WTC11 (cell line): ENCODE data around the gene S1PR1.

Source experiments
- HMGA2 ChIP-seq: fragments of 250-450 bp; sonication (Bioruptor Pico); IDR thresholded peaks from 2 replicates; pipeline ENCODE4 v1.4.0; 2021; ENCODE audit warnings: mild to moderate bottlenecking, moderate library complexity
- RELA ChIP-seq: sonication (generic); formaldehyde crosslinking; IDR thresholded peaks from 2 replicates; pipeline ENCODE4 v1.8.1; 2022; ENCODE audit warnings: missing genetic modification reagents, mild to moderate bottlenecking, borderline replicate concordance
- ZNF121 ChIP-seq: sonication (generic); formaldehyde crosslinking; IDR thresholded peaks from 2 replicates; pipeline ENCODE4 v1.8.0; 2023; ENCODE audit warnings: missing genetic modification reagents
- TF ChIP-seq, protein P1 (sequence below): fragments of 200-600 bp; IDR thresholded peaks from 2 replicates; pipeline ENCODE4 v1.8.0; 2022; ENCODE audit warnings: antibody characterized with exemption
- TF ChIP-seq, protein P2 (sequence below): sonication (generic); formaldehyde crosslinking; IDR thresholded peaks from 2 replicates; pipeline ENCODE4 v1.8.1; 2023; ENCODE audit warnings: mild to moderate bottlenecking, missing genetic modification reagents
- TF ChIP-seq, protein P3 (sequence below): sonication (generic); formaldehyde crosslinking; conservative IDR thresholded peaks from 2 replicates; pipeline ENCODE4 v1.8.1; 2023; ENCODE audit warnings: mild to moderate bottlenecking, low read depth, missing genetic modification reagents, moderate library complexity

DNA sequence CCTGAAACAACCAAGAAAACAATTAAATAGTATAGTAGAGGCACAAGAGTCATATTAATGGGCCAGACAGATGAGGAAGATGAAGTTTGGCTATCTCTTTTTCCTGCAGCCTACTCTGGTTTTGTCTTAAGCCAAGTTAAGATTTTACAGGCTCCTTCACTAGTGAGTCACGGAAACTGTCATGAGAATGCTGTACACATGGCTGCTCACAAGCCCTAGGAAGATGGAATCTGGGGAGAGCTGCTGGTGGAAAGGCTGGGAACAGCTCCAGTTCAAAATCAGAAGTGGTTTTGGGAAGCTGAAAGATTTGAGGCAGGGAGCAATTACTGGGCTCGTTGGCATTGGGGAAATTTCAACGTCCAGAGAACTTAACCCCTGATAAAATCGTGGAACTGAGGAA lies 46.4 kb upstream of the S1PR1 start:
- no peak for TF ChIP-seq HMGA2
- TF ChIP-seq, protein P1, sequence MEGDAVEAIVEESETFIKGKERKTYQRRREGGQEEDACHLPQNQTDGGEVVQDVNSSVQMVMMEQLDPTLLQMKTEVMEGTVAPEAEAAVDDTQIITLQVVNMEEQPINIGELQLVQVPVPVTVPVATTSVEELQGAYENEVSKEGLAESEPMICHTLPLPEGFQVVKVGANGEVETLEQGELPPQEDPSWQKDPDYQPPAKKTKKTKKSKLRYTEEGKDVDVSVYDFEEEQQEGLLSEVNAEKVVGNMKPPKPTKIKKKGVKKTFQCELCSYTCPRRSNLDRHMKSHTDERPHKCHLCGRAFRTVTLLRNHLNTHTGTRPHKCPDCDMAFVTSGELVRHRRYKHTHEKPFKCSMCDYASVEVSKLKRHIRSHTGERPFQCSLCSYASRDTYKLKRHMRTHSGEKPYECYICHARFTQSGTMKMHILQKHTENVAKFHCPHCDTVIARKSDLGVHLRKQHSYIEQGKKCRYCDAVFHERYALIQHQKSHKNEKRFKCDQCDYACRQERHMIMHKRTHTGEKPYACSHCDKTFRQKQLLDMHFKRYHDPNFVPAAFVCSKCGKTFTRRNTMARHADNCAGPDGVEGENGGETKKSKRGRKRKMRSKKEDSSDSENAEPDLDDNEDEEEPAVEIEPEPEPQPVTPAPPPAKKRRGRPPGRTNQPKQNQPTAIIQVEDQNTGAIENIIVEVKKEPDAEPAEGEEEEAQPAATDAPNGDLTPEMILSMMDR = no peak
- no peak for TF ChIP-seq RELA
- TF ChIP-seq, protein P2, sequence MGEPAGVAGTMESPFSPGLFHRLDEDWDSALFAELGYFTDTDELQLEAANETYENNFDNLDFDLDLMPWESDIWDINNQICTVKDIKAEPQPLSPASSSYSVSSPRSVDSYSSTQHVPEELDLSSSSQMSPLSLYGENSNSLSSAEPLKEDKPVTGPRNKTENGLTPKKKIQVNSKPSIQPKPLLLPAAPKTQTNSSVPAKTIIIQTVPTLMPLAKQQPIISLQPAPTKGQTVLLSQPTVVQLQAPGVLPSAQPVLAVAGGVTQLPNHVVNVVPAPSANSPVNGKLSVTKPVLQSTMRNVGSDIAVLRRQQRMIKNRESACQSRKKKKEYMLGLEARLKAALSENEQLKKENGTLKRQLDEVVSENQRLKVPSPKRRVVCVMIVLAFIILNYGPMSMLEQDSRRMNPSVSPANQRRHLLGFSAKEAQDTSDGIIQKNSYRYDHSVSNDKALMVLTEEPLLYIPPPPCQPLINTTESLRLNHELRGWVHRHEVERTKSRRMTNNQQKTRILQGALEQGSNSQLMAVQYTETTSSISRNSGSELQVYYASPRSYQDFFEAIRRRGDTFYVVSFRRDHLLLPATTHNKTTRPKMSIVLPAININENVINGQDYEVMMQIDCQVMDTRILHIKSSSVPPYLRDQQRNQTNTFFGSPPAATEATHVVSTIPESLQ = no peak
- TF ChIP-seq, protein P3, sequence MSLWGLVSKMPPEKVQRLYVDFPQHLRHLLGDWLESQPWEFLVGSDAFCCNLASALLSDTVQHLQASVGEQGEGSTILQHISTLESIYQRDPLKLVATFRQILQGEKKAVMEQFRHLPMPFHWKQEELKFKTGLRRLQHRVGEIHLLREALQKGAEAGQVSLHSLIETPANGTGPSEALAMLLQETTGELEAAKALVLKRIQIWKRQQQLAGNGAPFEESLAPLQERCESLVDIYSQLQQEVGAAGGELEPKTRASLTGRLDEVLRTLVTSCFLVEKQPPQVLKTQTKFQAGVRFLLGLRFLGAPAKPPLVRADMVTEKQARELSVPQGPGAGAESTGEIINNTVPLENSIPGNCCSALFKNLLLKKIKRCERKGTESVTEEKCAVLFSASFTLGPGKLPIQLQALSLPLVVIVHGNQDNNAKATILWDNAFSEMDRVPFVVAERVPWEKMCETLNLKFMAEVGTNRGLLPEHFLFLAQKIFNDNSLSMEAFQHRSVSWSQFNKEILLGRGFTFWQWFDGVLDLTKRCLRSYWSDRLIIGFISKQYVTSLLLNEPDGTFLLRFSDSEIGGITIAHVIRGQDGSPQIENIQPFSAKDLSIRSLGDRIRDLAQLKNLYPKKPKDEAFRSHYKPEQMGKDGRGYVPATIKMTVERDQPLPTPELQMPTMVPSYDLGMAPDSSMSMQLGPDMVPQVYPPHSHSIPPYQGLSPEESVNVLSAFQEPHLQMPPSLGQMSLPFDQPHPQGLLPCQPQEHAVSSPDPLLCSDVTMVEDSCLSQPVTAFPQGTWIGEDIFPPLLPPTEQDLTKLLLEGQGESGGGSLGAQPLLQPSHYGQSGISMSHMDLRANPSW (CRISPR knock-in tag) = no peak
- TF ChIP-seq ZNF121 = no peak
